CD14-positive monocyte (primary cell): ENCODE measurements around the gene NIPBL. TPM values are rescaled to one million over a fixed set of nuclear protein-coding genes. Genes with fewer than 3 reads are reported as not detected.
"Not testable (repeated sequence)": the region's sequence is repeated elsewhere in the genome, so short reads cannot be mapped to it uniquely, and the experiment has no call there.

ENCODE experiments used
- DNase-seq, 3 donors: peaks; one replicate each; pipeline ENCODE4 v3.0.0-alpha.2; 2011 to 2022
- H2AFZ ChIP-seq: 2 replicates; pipeline ENCODE4 v1.6.0; 2012; ENCODE audit warnings: mild to moderate bottlenecking, low read depth, low read length, inconsistent platforms; ENCODE audit not compliant: insufficient read depth, poor library complexity, severe bottlenecking
- H3K27ac ChIP-seq, 2 donors: 1 replicate in 1 of 2; 2 replicates in 1 of 2; pipeline ENCODE4 v1.5.1; 2012 to 2013; ENCODE audit warnings: low read length in 2 of 2, control low read depth in 1 of 2, inconsistent platforms in 1 of 2, low read depth in 1 of 2, mild to moderate bottlenecking in 1 of 2
- H3K27me3 ChIP-seq, 2 donors: one replicate each; pipeline versions ENCODE4 v1.6.0 to v1.6.1; 2011 to 2013; ENCODE audit warnings: low read length in 2 of 2; ENCODE audit not compliant: control insufficient read depth in 2 of 2, insufficient read depth in 2 of 2
- H3K36me3 ChIP-seq, 2 donors: replicated peaks in 1 of 2; 1 replicate in 1 of 2; 2 replicates in 1 of 2; pipeline versions ENCODE4 v1.5.1 to v1.6.1; 2012 to 2013; ENCODE audit warnings: low read length in 2 of 2, control low read depth in 1 of 2, inconsistent platforms in 1 of 2, mild to moderate bottlenecking in 1 of 2; ENCODE audit not compliant: insufficient read depth in 2 of 2, control insufficient read depth in 1 of 2
- H3K4me1 ChIP-seq, 2 donors: 1 replicate in 1 of 2; 2 replicates in 1 of 2; pipeline versions ENCODE4 v1.5.1 to v1.6.1; 2012 to 2013; ENCODE audit warnings: low read length in 2 of 2, control low read depth in 1 of 2, inconsistent platforms in 1 of 2, mild to moderate bottlenecking in 1 of 2, moderate library complexity in 1 of 2; ENCODE audit not compliant: insufficient read depth in 2 of 2, control insufficient read depth in 1 of 2
- H3K4me2 ChIP-seq: replicated peaks from 2 replicates; pipeline ENCODE3; 2012; ENCODE audit warnings: low read length, moderate library complexity, mild to moderate bottlenecking; ENCODE audit not compliant: poor library complexity, severe bottlenecking; ENCODE audit errors: extremely low read depth
- H3K4me3 ChIP-seq, 3 experiments: fragments of 200-600 bp in 1 of 3; sonication (generic) in 1 of 3; replicated peaks in 1 of 3; 1 replicate in 2 of 3; 2 replicates in 1 of 3; pipeline ENCODE4 v1.5.1; 2011 to 2013; ENCODE audit warnings: low read length in 3 of 3, mild to moderate bottlenecking in 3 of 3, control low read depth in 2 of 3, low read depth in 2 of 3, inconsistent platforms in 1 of 3, moderate library complexity in 1 of 3
- H3K79me2 ChIP-seq: 2 replicates; pipeline ENCODE4 v1.6.0; 2012; ENCODE audit warnings: mild to moderate bottlenecking, control low read depth, inconsistent platforms, low read length, moderate library complexity; ENCODE audit not compliant: insufficient read depth
- H3K9ac ChIP-seq: 2 replicates; pipeline ENCODE4 v1.6.0; 2017; ENCODE audit warnings: low read length, mild to moderate bottlenecking; ENCODE audit not compliant: insufficient read depth, poor library complexity, severe bottlenecking
- H3K9me3 ChIP-seq, 2 donors: replicated peaks in 1 of 2; 1 replicate in 1 of 2; 2 replicates in 1 of 2; pipeline versions ENCODE4 v1.5.1 to v1.6.1; 2012 to 2013; ENCODE audit warnings: low read length in 2 of 2, control low read depth in 1 of 2; ENCODE audit not compliant: control insufficient read depth in 1 of 2, insufficient read depth in 1 of 2
- H4K20me1 ChIP-seq: 2 replicates; pipeline ENCODE4 v1.6.0; 2012; ENCODE audit warnings: mild to moderate bottlenecking, low read length, control low read depth, moderate library complexity; ENCODE audit not compliant: insufficient read depth
- H3K27ac Mint-ChIP-seq, 7 donors: one replicate each; pipeline ENCODE4 v1.8.0; 2020; ENCODE audit warnings: mild to moderate bottlenecking in 7 of 7, mixed read lengths in 7 of 7, moderate library complexity in 6 of 7, inconsistent platforms in 2 of 7
- H3K27me3 Mint-ChIP-seq, 3 donors: one replicate each; pipeline ENCODE4 v1.8.0; 2021 to 2022; ENCODE audit warnings: low read depth in 3 of 3, mild to moderate bottlenecking in 3 of 3, mixed read lengths in 3 of 3, moderate library complexity in 3 of 3, inconsistent platforms in 1 of 3
- H3K36me3 Mint-ChIP-seq, 2 donors: one replicate each; pipeline ENCODE4 v1.8.0; 2020; ENCODE audit warnings: mixed read lengths in 2 of 2, inconsistent platforms in 1 of 2, mild to moderate bottlenecking in 1 of 2
- H3K4me1 Mint-ChIP-seq: one replicate; pipeline ENCODE4 v1.8.0; 2020; ENCODE audit warnings: mild to moderate bottlenecking, mixed read lengths
- H3K4me3 Mint-ChIP-seq, 2 donors: one replicate each; pipeline ENCODE4 v1.8.0; 2020; ENCODE audit warnings: mild to moderate bottlenecking in 2 of 2, mixed read lengths in 2 of 2, moderate library complexity in 1 of 2
- H3K9me3 Mint-ChIP-seq, 7 donors: one replicate each; pipeline ENCODE4 v1.8.0; 2020 to 2022; ENCODE audit warnings: mixed read lengths in 7 of 7, mild to moderate bottlenecking in 6 of 7, moderate library complexity in 6 of 7, inconsistent platforms in 2 of 7
- CTCF ChIP-seq: fragments of 200-600 bp; IDR thresholded peaks from one replicate; pipeline ENCODE4 v1.8.0; 2022; ENCODE audit warnings: antibody characterized with exemption, mild to moderate bottlenecking
- WGBS: methylation state at CpG from one replicate; pipeline ENCODE4 v1.1.5; 2013; ENCODE audit warnings: missing lambda C conversion rate; ENCODE audit not compliant: insufficient coverage; 5-methylcytosine and 5-hydroxymethylcytosine counted together
- intact Hi-C, 2 donors: fragments of 100-400 bp; cut with micrococcal nuclease; formaldehyde crosslinking; loops; one replicate each; pipeline versions ENCODE4 v1.15.0 to v1.15.1; 2023
- polyA plus RNA-seq, 3 donors: library from polyadenylated mRNA; depleted of rRNA in 1 of 3; unstranded in 2 of 3; stranded (reverse) in 1 of 3; fragments of 300-500 nt in 2 of 3; fragments of >200 nt in 1 of 3; fragmentation: Illumina TruSeq in 2 of 3; gene quantifications; 1 replicate in 2 of 3; 2 replicates in 1 of 3; pipeline ENCODE4 v1.2.3, GENCODE V29; 2012 to 2021

Gene NIPBL
- polyA plus RNA-seq, 3 donors = 6.6 to 36.0 (median 16.2) TPM

- H3K27ac Mint-ChIP-seq = not testable (repeated sequence)
Measured at GRCh38 chr5:36852903-36853302, 23.7 kb upstream of the NIPBL start.

GRCh38 chr5:36854402-36855140 is 22.0 kb upstream of the NIPBL start:
- Mint-ChIP-seq H3K27ac (no peak overlapping the region), H3K4me3 (no peak overlapping the region), H3K4me1 (no peaks in the 10 kb centered on the region), H3K36me3 (no peaks in the 10 kb centered on the region), H3K9me3 (peaks cover 3 to 17% (median 7%) of the 10 kb centered on the region in 7 donors), H3K27me3 (peaks cover 0 to 3% (median 1%) of the 10 kb centered on the region in 3 donors)
- Histone ChIP-seq H2AFZ (no peak overlapping the region), H3K27me3 (no peaks in the 10 kb centered on the region), H3K9me3 (peaks cover 0 to 4% of the 10 kb centered on the region in 2 donors), H3K4me1 (no peaks in the 10 kb centered on the region), H4K20me1 (no peaks in the 10 kb centered on the region), H3K9ac (no peak overlapping the region), H3K4me3 (no peak overlapping the region), H3K27ac (no peak overlapping the region), H3K4me2 (no peak overlapping the region), H3K36me3 (no peaks in the 10 kb centered on the region), H3K79me2 (no peaks in the 10 kb centered on the region)
- no peak for TF ChIP-seq CTCF
- intact Hi-C loops = no loop called here
- DNase-seq = no peak
- WGBS = 100% methylated on average over 2 of the region's 16 CpGs

More at GRCh38 chr5:36852903-36853302, 23.7 kb upstream of the NIPBL start:
- H3K27me3 ChIP-seq, H3K36me3 ChIP-seq, H3K9me3 ChIP-seq, H3K4me1 Mint-ChIP-seq, H3K4me2 ChIP-seq, H3K27ac ChIP-seq, intact Hi-C loops, H2AFZ ChIP-seq, H3K27me3 Mint-ChIP-seq, H3K4me1 ChIP-seq, H3K79me2 ChIP-seq, H3K4me3 ChIP-seq, DNase-seq, H3K4me3 Mint-ChIP-seq, H4K20me1 ChIP-seq, H3K9ac ChIP-seq, H3K36me3 Mint-ChIP-seq: not testable (repeated sequence)
- WGBS = no CpG with 5 or more reads among the region's 6 CpGs
- peaks cover 3 to 17% (median 7%) of the 10 kb centered on the region in 7 donors for H3K9me3 Mint-ChIP-seq
